GM12891 (cell line): ENCODE data around the gene GNPTG.

Experiments used
- DNase-seq: peaks from one replicate; pipeline ENCODE4 v3.0.0; 2011; ENCODE audit warnings: low spot score; ENCODE audit not compliant: insufficient read length
- FAIRE-seq: peaks from 2 replicates; lab custom pipeline; 2011; peaks lifted over from hg19 to GRCh38; lab: Jason Lieb, UNC
- PAX5 ChIP-seq: IDR thresholded peaks from 2 replicates; pipeline ENCODE4 v1.6.1; 2011; ENCODE audit warnings: low read length, moderate library complexity, mild to moderate bottlenecking; ENCODE audit not compliant: insufficient read depth, severe bottlenecking
- POLR2A ChIP-seq: IDR thresholded peaks from 2 replicates; pipeline ENCODE4 v1.6.1; 2011; ENCODE audit warnings: low read depth, low read length, control low read depth
- POLR2AphosphoS5 ChIP-seq: IDR thresholded peaks from 2 replicates; pipeline ENCODE4 v1.6.1; 2011; ENCODE audit warnings: low read depth, low read length, control low read depth
- POU2F2 ChIP-seq: IDR thresholded peaks from 2 replicates; pipeline ENCODE4 v1.6.1; 2011; ENCODE audit warnings: low read depth, mild to moderate bottlenecking, control low read depth, low read length, moderate library complexity
- SPI1 ChIP-seq: IDR thresholded peaks from 2 replicates; pipeline ENCODE4 v1.6.1; 2011; ENCODE audit warnings: low read depth, low read length, control low read depth
- TAF1 ChIP-seq: IDR thresholded peaks from 2 replicates; pipeline ENCODE4 v1.6.1; 2011; ENCODE audit warnings: low read depth, low read length, control low read depth

The GNPTG gene

GRCh38 chr16:1366060-1366711 lies 14.5 kb downstream of the GNPTG start:
- no peak for DNase-seq

GRCh38 chr16:1366712-1367299 lies 15.1 kb downstream of the GNPTG start:
- DNase-seq (no peak), FAIRE-seq (no peak)
- TF ChIP-seq POU2F2 (no peak), POLR2A (no peak; the same call in 1 of the 2 replicates), POLR2AphosphoS5 (no peak; the same call in 1 of the 2 replicates), PAX5 (no peak), TAF1 (no peak), SPI1 (no peak)

More at GRCh38 chr16:1366060-1366711, 14.5 kb downstream of the GNPTG start:
- TF ChIP-seq TAF1 (no peak), PAX5 (no peak), POLR2AphosphoS5 (no peak), POLR2A (no peak), POU2F2 (no peak), SPI1 (no peak)
- no peak for FAIRE-seq

GRCh38 chr16:1367486-1368174 lies 15.9 kb downstream of the GNPTG start:
- FAIRE-seq (no peak), DNase-seq (no peak)
- TF ChIP-seq PAX5 = no peak
- TF ChIP-seq POU2F2 = no peak
- TF ChIP-seq TAF1 = no peak
- TF ChIP-seq SPI1 = no peak
- no peak for TF ChIP-seq POLR2A

GRCh38 chr16:1371054-1371978 lies 19.6 kb downstream of the GNPTG start:
- no peak for FAIRE-seq
- TF ChIP-seq PAX5 (no peak), POU2F2 (no peak), SPI1 (no peak), POLR2A (no peak), POLR2AphosphoS5 (no peak), TAF1 (no peak)
- DNase-seq = no peak

GRCh38 chr16:1372292-1372950 lies 20.7 kb downstream of the GNPTG start:
- TF ChIP-seq SPI1 (no peak), PAX5 (no peak), POLR2AphosphoS5 (no peak), POLR2A (no peak), TAF1 (no peak), POU2F2 (no peak)
- DNase-seq (no peak), FAIRE-seq (no peak)

GRCh38 chr16:1374418-1375297 lies 22.9 kb downstream of the GNPTG start:
- DNase-seq = no peak
- no peak for FAIRE-seq
- TF ChIP-seq POLR2AphosphoS5 (no peak), PAX5 (no peak), POU2F2 (no peak), POLR2A (no peak), SPI1 (no peak), TAF1 (no peak)

GRCh38 chr16:1375298-1375640 lies 23.5 kb downstream of the GNPTG start:
- no peak for FAIRE-seq

More at GRCh38 chr16:1375298-1375640, 23.5 kb downstream of the GNPTG start:
- no peak for DNase-seq
- no peak for TF ChIP-seq SPI1
